Effector CD8-positive, alpha-beta T cell (primary cell): ENCODE data around the gene ATP6V1B1.

ENCODE experiments used
- DNase-seq: peaks from one replicate; lab custom pipeline; 2025; lab: John Stamatoyannopoulos, UW
- total RNA-seq, 4 experiments: gene quantifications; one replicate each; lab custom pipeline; 2026; lab: John Stamatoyannopoulos, UW

The ATP6V1B1 gene
- total RNA-seq: 0 reads per million in 4 experiments

DNA sequence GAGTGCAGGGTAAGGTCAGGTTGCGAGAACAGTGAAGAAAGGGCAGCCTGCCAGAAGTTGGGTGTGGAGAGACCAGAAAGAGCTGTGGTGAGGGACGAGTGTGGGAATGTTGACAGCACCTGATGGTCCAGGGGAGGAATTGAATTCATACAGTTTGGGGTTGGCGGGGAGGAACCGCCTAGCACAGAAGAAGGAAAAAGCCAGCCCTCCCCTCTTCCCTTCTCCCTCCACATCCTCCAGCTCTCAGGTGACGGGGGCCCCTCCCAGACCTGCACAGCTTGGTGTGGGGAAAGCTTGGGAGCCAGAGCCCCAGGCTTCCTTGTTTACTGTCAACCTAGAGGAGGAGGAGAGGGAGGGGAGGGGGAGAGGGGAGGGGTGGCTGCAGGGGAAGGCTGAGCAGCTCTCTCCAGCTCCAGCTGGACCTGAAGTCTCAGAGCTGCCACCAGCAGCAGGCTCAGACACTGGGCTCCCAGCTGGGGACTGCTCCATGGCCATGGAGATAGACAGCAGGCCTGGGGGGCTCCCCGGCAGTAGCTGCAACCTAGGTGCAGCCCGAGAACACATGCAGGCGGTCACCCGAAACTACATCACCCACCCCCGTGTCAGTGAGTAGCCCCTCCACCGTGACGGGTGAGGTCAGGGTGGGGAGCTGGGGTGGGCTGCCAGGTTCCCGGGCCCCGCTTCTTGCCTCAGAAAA lies at the start of gene ATP6V1B1:
ATP6V1B1 (plus strand) TSS at position 433 of the 697 bp plus-strand sequence; CDS start at position 488, 55 bp downstream.
- DNase-seq: no peak

GRCh38 chr2:70886541-70886987 lies 49.1 kb upstream of the ATP6V1B1 start:
- DNase-seq: no peak

- DNase-seq: no peak
These were observed 48.5 kb upstream of the ATP6V1B1 start for GRCh38 chr2:70887208-70887549.

GRCh38 chr2:70887550-70888246 lies 48.0 kb upstream of the ATP6V1B1 start:
- DNase-seq: no peak

DNA sequence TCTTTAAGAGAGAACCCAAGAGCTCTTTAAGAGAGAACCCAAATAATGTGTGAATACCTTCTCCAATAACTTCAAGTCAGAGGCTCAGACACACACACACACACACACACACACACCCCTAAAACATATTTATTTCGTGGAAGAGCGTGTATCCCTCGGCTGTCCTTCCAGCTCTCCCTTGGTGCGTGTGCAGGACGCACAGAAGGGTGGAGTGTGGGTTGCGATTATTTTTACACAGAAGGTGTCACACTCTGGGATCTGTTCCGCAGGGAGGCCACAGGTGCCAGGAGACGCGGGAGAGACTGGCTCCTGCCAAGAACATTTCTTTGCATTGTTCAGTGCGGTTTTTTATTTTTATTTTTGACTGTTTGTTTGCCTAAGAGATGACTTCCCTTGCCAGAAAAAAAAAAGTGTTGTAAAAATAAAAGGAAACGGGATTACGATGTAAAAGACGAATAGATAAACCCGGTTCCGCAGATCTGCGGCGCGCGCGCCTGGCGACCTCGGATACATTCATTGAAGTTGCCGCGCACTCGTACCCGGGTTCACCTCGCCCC lies 47.3 kb upstream of the ATP6V1B1 start:
- DNase-seq: no peak

DNA sequence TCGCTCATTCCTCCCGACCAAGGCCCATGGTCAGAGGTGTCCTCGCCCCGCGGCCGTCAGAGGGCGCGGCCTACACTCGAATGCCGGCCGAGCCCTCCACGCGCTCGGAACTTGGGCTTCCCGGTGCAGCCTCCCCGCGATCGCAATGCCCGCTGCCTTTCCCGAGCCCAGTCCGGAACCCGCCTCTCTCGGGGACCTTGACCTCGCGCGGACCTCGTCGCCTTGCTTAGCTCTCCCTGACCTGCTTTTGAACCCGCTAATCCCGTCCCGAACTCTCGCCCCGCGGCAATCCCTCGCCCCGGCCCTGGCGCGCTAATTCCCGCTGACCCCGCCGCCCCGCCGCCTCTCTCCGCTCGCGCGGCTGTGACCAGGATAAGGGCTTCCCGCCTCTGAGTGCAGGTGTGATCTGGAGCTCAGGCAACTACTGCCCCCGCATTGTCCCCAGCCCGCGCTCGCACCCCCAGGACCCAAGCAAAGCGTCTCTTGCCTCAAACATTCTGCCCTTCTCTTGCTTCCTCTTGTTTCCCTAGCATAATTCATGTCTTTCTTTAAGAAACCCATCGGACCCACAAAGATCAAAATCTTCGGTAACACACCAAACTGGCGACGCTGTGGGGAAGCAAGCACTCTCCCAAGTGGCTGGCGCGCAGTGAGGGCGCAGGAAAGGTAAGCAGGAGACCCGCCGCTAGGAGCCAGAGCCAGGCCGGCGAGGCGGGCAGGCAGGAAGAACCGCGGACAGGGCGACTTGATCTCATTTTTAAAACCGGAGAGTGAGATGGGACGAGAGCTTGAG lies 46.6 kb upstream of the ATP6V1B1 start:
- no peak for DNase-seq

DNA sequence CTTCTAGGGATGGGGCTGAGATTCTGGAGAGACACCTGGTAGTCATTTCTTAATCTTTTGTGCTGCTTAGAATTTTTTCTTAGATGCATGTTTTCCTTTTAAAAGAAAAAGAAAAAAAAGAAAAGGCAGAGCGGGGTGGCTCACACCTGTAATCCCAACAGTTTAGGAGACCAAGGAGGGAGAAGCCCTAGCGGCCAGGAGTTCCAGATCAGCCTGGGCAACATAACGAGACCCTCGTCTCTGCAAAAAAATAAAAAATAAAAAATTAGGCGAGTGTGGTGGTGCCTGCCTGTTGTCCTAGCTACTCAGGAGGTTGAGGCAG lies 46.0 kb upstream of the ATP6V1B1 start:
- DNase-seq: no peak

GRCh38 chr2:70890469-70891065 lies 45.1 kb upstream of the ATP6V1B1 start:
- DNase-seq: no peak

GRCh38 chr2:70891572-70892357 lies 43.9 kb upstream of the ATP6V1B1 start:
- no peak for DNase-seq

DNA sequence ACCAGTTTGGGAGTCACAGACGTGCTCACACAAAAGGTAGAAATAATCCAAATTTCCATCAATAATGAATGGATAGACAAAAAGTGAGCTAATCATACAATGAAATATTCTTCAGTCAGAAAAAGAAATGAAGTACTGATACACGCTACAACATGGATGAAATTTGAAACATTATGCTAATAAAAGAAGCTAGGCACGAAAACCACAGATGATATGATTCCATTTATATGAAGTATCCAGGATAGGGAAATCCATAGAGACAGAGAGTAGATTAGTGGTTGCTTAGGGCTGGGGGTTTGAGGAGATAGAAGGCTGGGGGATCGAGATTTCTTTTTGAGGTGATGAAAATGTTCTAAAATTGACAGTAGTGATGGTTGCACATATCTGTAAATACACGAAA lies 43.0 kb upstream of the ATP6V1B1 start:
- no peak for DNase-seq

GRCh38 chr2:70893186-70893585 lies 42.5 kb upstream of the ATP6V1B1 start:
- DNase-seq: no peak

DNA sequence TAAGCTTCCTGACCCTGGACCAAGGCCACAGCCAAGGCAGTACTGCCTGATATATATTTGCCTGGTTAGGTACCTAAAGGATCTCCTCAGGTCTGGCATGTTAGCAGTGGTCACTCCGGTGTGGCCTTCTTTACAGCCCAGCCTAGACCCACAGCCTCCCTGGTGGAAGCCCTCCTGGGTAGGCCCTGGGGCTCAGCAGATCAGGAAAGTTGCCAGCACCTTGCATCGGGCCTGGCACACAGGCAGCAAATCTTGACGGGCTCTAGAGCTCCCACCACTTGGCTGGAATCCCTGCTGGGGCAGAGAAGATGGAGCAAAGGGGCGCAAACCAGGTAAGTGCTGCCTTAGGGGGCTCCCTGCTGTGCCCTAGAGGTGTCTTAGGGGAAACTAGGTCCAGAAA lies 40.9 kb upstream of the ATP6V1B1 start:
- no peak for DNase-seq

DNA sequence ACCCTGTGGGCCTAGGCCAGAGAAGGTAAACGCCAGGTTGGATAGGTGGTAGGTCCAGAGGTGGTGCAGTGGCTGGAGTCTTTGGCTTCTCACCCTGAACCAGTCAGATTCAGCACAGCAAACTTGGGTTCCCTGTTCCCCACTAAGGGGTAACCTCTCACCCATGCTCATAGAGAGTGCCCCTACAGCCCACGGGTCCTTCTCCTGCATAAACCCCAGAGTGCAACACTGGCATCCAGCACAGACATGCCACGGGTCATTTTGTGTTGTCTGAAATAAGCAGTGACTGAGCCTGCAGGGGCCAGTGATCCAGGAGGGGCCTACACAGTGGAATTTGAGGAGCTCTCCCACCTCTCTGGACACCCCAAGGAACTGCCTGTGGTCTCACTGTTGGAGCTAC lies 40.5 kb upstream of the ATP6V1B1 start:
- DNase-seq: no peak

- no peak for DNase-seq
These were observed 39.5 kb upstream of the ATP6V1B1 start for GRCh38 chr2:70895998-70896764.

DNA sequence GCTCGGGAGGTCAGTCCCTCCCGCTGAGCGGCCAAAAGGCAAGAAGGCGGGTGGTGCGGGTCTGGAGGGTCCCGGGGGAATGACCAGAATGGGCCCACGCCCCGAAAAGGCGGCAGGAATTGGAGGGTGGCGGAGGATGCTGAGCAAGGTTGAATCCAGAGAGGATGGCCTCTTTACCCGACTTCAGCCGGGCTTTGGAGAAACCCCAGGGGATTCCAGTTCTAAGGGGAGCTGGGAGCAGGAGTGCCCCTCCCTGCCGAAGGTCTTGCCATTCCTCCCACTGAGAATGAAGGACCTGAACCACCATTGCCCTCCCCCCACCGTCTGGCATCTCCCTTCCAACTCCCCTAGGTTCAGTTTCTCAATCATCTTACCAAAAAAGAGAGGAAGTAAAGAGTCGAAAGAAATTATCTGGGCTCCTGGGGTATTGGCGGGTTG lies 38.9 kb upstream of the ATP6V1B1 start:
- DNase-seq: no peak

GRCh38 chr2:70897203-70897976 lies 38.3 kb upstream of the ATP6V1B1 start:
- DNase-seq: no peak

- no peak for DNase-seq
These were observed 37.8 kb upstream of the ATP6V1B1 start for GRCh38 chr2:70897977-70898226.

GRCh38 chr2:70898363-70899240 lies 37.1 kb upstream of the ATP6V1B1 start:
- DNase-seq: no peak
